CD4-positive, alpha-beta T cell treated with Interleukin-21 for 1 hour (primary cell): ENCODE data around the gene RNF41.
"Not testable (repeated sequence)": the region's sequence is repeated elsewhere in the genome, so short reads cannot be mapped to it uniquely, and the experiment has no call there.

Experiments used
- DNase-seq: peaks from one replicate; pipeline ENCODE4 v3.0.0-alpha.2; 2020

RNF41 gene

DNA sequence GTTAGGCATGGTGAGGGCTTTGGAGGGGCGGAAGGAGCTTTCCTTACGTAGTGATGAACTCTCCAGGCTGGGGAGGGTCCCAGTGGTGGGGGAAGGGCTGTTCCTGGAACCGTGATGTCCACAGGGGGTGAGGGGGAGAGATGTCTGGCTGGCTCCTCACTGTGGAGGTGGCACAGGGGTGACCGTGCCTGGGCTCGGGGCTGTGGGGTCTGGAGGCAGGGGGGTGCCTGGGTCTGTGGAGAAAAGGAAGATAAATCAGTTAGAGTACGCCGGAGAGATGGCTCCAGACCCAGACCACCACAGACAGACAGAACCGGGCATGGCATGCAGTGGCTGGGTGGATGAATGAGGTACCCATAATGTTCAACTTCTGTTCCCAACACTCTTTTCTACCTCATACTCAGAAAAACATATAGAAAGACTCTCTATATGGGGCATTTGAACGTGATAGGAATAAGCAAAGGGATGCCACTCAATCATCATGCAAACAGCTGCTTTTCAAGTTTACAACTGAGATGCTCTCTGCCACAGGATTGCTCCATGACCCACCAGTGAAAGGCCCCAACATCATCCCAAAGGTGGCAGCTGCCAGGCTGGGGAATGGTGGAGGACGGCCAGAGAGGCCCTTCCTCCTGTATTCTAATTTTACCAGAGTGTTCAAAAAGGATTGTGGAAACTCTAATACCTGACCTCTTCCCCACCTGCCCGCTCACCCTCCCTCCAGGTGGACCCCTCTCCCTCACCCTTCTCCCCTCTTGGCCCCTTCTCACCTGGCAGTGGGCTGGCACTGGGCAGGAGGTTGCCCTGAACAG is 58.0 kb downstream of the RNF41 start:
- peak; percentile 17 for DNase-seq

DNA sequence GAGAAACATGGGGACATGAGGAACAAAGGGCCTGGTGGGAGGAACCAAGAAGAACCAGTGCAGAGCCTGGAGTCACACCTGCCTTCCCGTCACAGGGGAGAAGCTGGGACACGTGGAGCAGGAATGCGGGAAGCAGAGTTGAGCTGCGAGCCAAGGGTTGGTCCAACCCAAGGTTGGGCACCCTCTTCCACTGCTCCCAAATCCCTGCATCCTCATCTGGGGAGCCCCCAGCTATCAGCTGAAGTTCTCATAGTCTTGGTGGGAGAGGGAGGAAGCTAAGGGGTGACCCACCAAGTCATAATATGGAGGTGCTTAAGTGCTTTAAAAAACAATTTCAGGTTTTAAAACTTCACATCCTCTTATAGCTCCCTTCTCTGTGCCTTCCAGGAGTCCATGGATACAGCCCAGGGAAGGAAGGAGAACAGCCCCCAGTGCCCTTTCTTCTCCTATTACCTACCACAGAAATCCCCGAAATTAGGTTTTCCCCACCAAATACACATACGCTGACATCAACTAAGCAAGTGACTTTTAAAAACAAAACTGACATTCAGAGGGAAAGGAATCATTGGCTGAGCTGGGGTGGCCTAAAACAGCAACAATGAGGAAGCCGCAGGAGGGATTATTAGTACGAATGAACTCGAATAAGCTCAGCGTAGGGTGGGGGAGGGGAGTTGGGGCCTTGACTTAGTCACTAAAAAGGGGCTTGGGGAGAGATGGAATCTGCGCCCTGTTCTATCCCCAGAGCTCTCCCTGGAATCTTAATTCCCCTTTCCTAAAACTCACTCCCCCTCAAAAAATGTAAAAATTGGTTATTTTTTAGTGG is 59.0 kb downstream of the RNF41 start:
- DNase-seq: no peak

GRCh38 chr12:56161690-56162351 is 59.9 kb downstream of the RNF41 start:
- DNase-seq: peak; percentile 17

GRCh38 chr12:56160894-56161689 is 60.6 kb downstream of the RNF41 start:
- DNase-seq: no peak

- peak; percentile 77 for DNase-seq
Observed at GRCh38 chr12:56160193-56160763, 61.4 kb downstream of the RNF41 start.

GRCh38 chr12:56159482-56160192 is 62.1 kb downstream of the RNF41 start:
- DNase-seq: peak; percentile 13

- DNase-seq: peak; percentile 38
Observed at GRCh38 chr12:56158926-56159461, 62.7 kb downstream of the RNF41 start.

DNA sequence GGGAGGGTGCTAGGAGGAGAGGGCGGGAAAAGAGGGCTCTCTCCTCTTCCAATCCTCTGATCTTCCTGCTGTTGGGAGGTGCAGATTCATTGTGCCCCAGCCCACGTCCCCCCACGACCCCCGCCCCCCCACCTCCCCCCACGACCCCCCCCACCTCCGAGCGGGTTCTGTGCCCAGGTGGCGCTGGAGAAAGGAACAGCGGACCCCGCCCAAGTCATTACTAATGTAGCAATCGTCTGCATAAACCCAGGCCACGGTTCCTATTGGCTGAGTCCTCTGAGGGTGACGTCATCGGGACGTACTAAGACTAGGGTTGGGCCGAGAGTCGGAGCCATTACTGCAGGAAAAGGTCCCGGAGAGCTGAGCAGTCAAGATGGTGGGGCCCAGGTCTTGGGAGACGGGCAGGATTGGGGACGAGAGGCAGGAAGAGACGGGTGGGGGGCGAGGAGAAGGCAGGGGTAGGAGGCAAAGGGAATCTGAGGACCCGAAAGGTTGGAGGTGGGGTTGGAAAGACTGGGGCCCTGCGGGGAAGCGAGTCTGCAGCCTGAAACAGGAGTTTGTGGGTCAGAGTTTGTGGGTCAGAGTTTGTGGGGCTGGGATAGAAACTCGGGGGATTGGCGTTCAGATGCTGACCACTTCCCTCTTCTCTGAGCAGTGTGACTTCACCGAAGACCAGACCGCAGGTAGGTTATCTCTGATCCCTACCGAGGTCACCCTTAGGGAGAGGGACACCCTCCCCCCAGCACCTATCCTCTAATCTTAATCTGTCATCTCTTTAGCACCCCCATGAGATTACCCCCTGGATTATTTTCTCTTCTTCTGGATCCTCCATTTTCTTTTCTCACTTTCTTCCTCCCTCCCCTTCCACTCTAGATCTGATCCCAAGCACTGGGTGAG is 63.4 kb downstream of the RNF41 start, which contains the start of gene MYL6:
MYL6 (plus strand) TSS at position 331 of the 897 bp plus-strand sequence; CDS start at position 374, 43 bp downstream.
- peak; percentile 95 for DNase-seq

- DNase-seq: peak; percentile 78
Observed at GRCh38 chr12:56157201-56158028, 64.3 kb downstream of the RNF41 start.

DNA sequence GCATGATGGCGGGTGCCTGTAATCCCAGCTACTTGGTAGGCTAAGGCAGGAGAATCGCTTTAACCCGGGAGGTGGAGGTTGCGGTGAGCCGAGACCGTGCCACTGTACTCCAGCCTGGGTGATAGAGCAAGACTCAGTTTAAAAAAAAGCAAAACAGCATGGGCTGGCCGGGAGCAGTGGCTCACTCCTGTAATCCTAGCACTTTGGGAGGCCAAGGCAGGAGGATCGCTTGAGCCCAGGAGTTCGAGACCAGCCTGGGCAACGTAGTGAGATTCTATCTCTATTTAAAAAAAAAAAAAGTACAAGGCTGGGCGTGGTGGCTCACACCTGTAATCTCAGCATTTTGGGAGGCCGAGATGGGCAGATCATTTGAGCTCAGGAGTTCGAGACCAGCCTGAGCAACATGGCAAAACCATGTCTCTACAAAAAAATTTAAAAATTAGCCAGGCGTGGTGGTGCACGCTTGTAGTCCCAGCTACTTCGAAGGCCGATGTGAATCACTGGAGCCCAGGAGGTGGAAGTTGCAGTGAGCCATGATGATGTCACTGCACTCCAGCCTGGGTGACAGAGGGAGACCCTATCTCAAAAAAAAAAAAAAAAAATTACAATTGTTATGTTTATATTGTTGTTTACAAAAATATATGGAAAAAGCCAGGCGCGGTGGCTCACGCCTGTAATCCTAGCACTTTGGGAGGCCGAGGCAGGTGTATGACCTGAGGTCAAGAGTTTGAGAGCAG is 65.1 kb downstream of the RNF41 start:
- not testable (repeated sequence) for DNase-seq

DNA sequence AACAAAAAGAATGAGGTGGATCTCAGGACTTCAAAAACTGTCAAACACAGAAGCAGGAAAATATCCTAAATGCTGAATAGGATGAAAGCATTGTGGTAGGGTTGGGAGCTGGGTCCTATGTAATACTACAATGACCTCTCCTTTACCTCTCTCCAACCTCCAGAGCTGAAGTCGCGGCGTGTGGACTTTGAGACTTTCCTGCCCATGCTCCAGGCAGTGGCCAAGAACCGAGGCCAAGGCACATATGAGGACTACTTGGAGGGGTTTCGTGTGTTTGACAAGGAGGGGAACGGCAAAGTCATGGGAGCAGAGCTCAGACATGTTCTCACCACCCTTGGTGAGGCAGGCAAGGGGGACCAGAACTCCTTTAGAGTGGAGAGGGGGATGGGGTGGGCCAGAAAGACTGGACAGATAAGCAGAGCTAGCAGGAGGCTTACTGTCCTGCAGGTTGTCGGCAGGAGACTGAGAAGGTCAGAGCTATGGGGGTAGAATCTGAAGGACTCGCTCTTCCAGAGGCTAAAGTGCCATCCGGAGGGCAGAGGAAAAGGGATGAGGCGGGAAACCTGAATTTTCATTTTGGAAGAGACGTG is 66.4 kb downstream of the RNF41 start:
- DNase-seq: no peak

- no peak for DNase-seq
Observed at GRCh38 chr12:56154818-56155217, 66.9 kb downstream of the RNF41 start.

GRCh38 chr12:56154246-56154771 is 67.4 kb downstream of the RNF41 start:
- no peak for DNase-seq

DNA sequence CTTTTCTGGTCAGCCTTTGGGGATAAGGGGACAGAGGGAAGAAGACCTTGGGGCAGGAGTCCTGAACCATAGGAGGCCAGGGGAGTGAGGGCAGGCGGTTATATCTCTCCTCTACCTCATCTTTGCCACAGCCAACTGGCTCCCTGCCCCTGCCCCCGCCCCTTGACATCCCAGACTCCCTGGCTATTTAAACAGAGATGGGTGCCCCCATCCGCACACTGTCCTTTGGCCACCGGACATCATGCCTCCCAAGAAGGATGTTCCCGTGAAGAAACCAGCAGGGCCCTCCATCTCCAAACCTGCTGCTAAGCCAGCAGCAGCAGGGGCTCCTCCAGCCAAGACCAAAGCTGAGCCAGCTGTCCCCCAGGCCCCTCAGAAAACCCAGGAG is 68.0 kb downstream of the RNF41 start:
- no peak for DNase-seq

- no peak for DNase-seq
Observed at GRCh38 chr12:56152756-56153677, 68.7 kb downstream of the RNF41 start.
